Neural progenitor cell (in vitro differentiated cells): ENCODE results near the gene ICE1.
"Not testable (repeated sequence)": the region's sequence is repeated elsewhere in the genome, so short reads cannot be mapped to it uniquely, and the experiment has no call there.

Experiments
- EZH2 ChIP-seq: fragments of 200-600 bp; sonication (generic); IDR thresholded peaks from 2 replicates; pipeline ENCODE4 v1.6.1; 2017; ENCODE audit warnings: antibody characterized with exemption, mild to moderate bottlenecking, moderate library complexity
- EZH2phosphoT487 ChIP-seq: fragments of 200-600 bp; sonication (generic); IDR thresholded peaks from 2 replicates; pipeline ENCODE4 v1.6.1; 2017; ENCODE audit warnings: antibody characterized with exemption
- TF ChIP-seq, protein P1 (sequence below): fragments of 200-600 bp; sonication (generic); IDR thresholded peaks from 2 replicates; pipeline ENCODE4 v1.5.1; 2017; ENCODE audit warnings: antibody characterized with exemption, mild to moderate bottlenecking

DNA sequence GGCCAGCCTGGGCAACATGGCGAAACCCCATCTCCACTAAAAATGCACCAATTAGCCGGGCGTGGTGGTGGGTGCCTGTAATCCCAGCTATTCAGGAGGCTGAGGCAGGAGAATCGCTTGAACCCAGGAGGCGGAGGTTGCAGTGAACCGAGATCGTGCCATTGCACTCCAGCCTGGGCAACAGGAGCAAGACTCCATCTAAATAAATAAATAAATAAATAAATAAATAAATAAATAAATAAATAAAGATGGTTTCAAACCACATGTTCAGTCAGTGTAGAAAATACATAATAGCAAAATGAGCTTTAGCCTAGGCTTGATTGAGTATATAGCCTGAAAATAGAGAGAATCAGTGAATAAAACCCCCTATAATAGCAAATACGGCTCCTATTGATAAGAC is 27.4 kb upstream of the ICE1 start:
- TF ChIP-seq, protein P1, sequence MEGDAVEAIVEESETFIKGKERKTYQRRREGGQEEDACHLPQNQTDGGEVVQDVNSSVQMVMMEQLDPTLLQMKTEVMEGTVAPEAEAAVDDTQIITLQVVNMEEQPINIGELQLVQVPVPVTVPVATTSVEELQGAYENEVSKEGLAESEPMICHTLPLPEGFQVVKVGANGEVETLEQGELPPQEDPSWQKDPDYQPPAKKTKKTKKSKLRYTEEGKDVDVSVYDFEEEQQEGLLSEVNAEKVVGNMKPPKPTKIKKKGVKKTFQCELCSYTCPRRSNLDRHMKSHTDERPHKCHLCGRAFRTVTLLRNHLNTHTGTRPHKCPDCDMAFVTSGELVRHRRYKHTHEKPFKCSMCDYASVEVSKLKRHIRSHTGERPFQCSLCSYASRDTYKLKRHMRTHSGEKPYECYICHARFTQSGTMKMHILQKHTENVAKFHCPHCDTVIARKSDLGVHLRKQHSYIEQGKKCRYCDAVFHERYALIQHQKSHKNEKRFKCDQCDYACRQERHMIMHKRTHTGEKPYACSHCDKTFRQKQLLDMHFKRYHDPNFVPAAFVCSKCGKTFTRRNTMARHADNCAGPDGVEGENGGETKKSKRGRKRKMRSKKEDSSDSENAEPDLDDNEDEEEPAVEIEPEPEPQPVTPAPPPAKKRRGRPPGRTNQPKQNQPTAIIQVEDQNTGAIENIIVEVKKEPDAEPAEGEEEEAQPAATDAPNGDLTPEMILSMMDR = not testable (repeated sequence)
- TF ChIP-seq EZH2phosphoT487, EZH2: not testable (repeated sequence)
